Stimulated activated CD8-positive, alpha-beta memory T cell treated with anti-CD3 and anti-CD28 coated beads, Interleukin-15, amount 100 ng/mL, for 1 hour (primary cell): ENCODE results near the gene PMAIP1.
"Not testable (repeated sequence)": the region's sequence is repeated elsewhere in the genome, so short reads cannot be mapped to it uniquely, and the experiment has no call there.

Experiments
- DNase-seq: peaks from one replicate; pipeline ENCODE4 v3.0.0-alpha.2; 2020; ENCODE audit warnings: low read depth

The PMAIP1 gene

DNA sequence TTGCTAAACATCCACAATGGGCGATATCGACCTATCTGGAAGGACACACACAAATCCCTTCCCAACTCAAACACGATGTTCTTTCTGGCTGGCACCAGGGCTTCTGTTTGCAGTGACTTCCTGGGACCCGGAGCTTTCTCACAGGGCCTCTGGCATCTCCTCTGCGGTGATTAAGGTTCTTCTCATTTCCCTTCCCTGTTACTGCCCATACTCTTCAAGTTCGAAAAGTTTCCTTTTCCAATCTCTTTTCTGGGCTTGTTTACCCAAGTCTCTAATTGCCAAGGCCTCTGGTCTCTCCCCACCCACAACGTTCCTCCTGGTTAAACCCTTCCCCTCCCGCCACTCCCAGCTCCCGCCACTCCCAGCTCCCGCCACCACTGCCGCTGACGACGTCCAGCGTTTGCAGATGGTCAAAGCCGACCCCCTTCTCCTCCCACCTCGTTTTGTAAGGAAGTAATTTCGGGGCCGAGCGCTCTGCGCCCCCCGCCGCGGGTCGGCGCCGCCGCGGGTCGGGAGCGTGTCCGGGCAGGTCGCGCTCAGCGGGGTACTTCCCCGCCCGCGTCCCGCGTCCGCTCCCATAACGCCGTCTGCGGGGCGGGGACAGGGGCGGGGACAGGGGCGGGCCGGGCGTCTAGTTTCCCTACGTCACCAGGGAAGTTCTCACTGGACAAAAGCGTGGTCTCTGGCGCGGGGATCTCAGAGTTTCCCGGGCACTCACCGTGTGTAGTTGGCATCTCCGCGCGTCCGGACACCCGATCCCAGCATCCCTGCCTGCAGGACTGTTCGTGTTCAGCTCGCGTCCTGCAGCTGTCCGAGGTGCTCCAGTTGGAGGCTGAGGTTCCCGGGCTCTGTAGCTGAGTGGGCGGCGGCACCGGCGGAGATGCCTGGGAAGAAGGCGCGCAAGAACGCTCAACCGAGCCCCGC, at the start of gene PMAIP1:
TSS of gene PMAIP1 (plus strand) at position 699 of the 924 bp plus-strand sequence. CDS start at position 881, 182 bp downstream.
- peak; percentile 70 for DNase-seq

DNA sequence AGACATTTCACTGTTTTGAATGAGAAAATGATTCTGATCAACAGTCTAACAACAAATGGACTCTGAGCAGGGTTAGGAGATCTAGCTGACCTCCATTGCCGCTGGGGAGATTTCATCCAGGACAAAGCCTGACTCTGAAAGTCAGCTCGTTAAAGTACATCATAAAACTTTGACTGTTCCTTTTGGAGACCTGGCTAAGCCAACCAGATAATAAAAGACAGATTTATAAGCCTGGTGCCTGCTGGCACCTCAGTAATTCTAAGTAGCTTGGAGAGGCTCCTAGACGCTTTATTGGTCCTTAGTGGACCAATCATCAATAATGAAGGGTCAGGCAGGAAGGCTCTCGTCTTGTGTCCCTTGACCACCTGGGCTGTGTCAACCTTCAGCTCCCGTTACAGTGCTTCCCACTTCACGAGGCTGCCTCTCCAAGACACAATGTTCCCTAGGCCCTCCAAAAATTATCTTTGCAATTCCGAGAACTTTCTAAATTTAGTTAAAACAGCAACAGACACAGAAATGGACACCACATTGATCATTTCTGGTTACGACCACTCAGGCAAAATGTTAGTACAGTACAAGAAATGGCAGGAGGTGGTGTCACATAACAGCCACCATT, 47.9 kb upstream of the PMAIP1 start:
- no peak for DNase-seq

DNA sequence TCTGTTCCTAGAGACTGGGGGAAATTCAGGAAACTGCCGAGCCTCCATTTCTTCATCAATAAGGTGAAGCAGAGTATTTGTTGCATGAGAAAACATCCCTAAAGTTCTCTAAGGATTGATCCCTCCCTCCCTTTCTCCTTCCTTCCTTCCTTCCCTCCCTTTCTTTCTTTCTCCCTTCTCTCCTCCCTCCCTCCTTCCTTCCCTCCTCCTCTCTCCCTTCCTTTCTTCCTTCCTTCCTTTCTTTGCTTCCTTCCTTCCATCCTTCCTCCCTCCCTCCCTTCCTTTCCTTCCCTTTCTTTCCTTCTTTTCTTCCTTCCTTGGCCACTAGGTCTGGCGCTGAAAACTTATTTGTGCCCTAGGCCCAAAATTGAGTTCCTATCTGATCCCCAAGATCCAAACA, 47.2 kb upstream of the PMAIP1 start:
- no peak for DNase-seq

DNA sequence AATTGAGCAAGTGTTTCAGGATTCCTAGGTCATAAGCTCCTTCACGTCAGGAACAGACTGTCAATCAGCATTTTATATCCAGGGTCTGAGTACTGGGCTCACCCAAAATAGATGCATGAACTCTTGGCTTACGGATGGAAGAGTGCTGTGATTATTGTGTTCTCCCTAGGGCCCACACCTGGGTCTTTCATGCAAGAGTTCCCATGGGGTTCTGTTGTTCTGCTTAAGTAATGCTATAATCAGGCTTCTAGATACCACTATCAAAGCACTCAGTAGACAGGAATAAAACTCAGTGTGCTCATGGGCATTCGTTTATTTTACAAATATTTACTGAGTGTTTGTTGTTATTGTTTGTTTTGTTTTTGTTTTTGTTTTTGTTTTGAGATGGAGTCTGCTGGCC, 46.4 kb upstream of the PMAIP1 start:
- no peak for DNase-seq

DNA sequence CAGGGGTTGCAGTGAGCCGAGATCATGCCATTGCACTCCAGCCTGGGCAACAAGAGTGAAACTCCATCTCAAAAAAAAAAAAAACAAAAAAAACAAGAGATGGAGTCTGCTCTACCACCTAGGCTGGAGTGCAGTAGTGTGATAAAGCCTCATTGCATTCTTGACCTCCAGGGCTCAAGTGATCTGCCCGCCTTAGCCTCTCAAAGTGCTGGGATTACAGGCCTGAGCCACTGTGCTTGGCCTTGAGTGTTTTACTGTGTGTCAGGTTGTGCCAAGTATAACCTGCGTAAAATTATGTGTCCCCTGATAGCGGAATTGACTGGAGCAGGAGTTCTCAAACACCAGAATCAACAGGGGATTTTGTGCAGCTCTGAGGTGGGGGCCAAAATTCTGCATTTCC, 45.8 kb upstream of the PMAIP1 start:
- not testable (repeated sequence) for DNase-seq

DNA sequence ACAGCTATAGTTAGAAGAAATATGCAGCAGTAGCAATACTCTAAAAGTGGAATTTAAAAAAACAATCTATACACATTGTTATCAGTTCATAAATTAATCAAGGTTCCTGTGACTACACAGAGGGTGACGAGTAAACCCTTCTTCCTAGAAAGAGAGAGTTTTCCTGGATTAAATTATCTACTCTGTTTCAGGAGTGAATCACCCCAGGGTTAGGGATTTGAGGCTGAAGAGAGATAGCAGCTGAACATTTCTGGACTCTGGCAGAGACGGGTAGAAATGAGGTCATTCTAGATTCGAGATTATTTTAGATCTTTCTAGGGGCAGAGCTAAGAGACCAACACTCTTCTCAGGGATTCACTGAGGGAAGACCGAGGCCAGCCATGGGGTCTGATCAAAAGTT, 38.8 kb upstream of the PMAIP1 start:
- DNase-seq = no peak

DNA sequence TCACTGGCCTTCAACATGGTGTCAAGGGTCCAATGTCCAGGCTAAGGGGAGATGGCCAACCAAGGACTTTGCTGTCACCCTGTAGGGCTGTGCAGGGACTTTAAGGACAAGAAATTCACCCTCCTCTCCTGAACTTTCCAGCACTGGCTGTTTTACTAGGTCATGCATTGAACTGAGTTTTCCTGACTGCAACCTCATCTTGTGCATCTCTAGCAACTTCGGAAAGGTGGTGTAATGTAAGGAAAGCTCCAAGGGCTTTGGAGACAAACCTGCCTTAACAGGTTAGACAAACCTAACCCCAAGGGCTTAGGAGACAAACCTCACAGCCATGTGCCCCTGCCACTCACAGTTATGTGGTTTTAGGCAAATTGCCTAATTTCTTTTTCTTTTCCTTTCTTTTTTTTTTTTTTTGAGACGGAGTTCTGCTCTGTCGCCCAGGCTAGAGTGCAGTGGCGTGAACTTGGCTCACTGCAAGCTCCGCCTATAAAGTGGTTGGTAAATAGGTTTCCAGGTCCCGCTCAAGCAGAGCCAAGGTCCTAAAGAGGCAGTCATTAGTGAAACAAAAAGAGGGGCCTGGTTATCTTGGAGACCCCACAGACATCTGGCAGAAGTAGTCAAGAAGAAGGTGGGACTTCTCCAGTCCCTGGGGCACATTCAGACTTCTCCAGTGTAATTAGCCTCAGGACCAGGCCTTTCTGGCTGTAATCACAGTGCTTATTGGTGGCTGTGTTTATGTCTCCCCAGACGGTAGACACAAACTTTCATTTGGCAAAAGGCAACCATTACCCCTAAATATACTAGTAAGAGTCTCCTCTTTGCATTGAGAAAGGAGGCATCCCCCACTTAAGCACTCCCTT, 37.6 kb upstream of the PMAIP1 start:
- no peak for DNase-seq

DNA sequence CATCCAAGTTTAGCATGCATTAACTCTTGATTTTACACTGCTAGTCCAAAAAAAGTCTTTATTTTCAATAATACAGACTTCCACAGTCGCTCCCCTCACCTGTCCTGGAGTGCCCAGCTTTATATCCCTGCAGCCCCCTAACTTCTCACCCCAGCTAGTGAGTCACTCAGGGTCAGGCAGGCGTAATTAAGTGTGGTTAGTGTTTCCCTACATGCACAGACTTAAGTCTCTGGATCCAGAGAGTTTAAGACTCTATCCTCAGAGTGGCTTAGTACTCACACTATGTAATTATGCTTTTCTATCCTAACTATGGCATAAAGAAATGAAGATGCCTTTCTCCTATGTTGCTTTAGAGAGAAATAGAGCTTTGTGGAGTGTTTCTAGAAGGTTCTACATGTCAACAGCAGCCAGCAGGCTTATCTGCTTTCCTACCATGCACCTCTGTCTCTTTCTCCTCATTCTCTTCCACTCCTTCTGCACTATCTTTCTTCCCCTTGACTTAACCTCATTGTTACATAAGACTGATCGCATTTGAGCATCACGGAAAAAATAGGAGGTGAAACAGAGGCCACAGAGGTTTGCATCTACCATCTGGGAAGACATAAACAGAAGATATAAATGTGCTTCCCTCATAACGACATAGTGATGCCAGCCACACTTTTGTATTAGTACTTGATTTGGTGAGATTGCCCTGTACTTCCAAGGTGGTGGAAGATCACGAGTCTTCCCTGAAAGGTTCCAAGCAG, 34.4 kb upstream of the PMAIP1 start:
- DNase-seq = no peak

DNA sequence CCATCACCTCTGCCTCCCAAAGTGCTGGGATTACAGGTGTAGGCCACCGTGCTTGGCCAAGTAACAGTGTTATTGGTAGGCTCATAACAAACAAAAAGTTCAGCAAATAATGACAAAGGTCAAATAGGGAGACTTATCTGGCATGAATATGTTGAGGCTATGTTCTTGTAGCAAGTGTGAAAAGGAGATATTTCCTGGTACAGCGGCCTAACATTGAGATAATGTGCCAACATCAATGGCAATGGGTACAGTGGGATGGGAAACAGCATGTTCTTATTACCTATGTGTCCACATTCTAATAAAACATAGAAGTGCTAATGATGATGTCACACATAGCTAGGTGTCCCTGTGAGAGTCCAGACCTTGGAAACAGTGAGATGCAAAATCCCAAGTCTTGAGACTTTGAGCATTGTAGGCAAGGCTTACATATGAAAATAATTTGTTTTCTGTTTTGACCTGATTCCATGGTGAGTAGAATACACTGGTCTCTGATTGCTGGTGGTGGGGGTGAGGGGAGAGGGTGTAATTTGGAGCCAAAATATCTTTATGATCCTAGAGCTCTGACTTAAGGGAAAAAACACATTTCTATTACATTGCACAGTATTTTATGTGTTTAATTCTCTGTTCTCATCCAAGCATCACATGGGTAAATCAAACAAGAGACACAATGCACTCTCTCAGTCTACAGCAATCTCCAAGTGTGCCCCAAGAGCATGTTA, 33.1 kb upstream of the PMAIP1 start:
- DNase-seq = no peak

DNA sequence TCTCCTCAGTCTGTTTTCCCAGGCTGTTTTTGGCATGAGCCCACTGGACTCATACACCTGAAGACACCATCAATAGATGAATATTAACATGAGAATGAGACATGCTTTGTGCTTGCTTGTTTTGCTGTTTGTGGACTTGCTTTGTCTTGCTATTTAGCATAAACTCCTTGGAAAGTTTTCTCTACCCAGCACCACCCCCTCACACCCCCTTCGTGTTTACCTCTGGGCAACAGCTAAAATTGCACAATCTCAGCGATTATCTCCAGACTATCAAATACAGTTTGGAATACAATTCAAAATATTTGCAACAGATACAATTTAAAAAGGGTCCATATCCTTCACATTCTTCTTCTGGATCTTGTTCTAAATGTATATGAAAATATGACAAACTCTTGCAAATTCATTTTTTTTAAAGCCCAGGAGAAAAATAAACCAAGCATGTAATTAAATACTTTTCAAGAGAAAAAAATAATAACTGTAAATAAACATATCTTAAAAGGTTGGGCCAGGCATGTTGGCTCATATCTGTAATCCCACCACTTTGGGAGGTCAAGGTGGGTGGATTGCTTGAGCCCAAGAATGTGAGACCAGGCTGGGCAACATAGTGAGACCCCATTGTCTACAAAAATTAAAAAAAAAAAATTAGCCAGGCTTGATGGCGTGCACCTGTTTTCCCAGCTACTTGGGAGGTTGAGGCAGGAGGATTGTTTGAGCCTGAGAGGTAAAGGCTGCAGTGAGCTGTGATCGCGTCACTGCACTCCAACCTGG, 32.3 kb upstream of the PMAIP1 start:
- DNase-seq = no peak

DNA sequence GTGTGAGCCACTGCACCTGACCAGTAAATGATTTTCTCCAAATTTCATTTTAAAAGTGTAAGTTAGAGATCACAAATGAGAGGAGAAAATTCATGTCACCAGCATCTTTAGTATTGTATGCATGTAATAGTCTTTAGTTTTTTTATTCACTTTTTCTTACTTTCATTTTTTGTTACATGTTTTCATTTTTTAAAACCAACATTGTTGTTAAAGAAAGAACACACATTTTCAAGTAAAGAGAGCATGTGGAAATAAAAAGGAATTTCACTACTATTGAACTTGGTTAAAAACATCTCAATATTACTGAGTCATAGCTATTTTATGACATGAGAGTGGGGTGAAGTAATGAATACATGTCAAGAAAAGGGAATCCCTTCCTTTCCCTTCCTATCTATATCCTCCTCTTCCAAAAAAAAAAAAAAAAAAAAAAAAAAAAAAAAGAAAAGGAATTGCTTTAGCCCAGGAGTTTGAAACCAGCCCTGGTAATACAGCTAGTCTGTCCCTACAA, 29.1 kb upstream of the PMAIP1 start:
- no peak for DNase-seq

DNA sequence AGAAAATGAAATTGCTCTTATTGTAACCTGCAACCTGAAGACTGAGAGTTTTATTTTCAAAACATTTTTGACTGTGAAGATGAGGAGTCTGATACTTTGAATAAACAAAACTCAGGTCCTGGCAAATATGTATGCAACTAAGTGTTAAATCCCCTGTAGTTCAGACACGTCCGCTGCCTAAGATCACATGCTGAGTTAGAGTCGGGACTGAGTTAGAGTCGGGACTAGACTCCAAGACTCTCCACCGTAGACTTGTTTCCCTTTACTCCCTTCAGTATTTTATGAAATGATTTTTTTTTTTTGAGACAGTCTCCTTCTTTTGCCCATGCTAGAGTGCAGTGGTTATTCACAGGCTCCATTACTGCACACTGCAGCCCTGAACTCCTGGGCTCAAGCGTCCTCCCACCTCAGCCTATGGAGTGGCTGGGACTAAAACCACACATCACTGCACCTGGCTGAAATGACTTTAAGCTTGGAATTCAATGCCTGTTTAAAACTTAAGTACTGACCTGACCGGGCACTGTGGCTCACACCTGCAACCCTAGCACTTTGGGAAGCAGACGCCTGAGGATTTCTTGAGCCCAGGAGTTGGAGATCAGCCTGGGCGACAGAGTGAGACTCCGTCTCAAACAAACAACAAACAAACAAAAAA, 28.0 kb upstream of the PMAIP1 start:
- DNase-seq = no peak

DNA sequence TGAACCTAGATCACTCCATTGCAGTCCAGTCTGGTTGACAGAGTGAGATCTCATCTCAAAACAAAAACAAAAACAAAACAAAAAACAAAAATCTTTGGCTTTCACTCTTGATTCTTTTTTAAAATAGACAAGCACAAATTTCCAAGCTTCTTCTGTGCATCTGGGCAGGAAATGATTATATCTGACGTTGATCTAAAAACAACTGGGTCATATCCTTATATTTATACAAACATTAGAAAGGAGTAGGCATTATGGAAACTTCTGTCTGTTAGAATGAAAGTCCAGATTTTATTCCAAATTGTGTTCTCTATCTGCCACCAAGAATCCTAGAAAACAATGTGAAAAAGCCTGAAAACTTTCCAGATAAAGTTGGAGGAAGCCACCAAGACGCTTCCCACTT, 26.2 kb upstream of the PMAIP1 start:
- DNase-seq = no peak

DNA sequence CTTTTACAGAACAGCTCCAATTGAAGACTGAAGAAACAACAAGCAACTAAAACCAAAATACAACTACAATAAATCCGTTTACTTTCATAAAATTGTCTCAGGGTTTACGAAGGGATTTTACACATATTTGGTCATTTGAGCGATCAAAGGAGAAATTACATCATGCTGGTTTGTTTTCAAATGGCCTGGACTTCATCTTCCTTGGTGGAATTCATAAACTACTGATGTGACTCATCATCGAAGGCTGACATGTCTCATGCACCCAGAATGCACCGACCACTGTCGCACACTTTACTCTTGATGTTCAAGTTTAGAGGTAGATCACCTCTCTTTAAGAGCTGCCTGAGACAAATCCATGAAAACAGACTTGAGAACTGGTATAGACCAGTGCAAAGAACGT, 25.6 kb upstream of the PMAIP1 start:
- no peak for DNase-seq

DNA sequence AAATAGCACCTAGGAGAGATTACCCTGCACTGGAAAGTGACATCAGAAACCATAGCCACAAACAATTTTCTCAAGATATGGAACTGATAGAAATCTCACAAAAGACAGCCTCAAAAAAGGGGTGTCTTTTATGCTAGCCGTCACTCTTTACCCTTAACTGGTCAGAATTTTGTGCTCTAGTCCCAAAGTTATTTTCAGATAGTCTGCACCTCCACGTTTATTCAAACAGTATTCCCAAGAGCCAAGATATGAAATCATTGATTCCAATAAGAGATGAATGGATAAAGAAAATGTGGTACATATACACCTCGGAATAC, 23.5 kb upstream of the PMAIP1 start:
- no peak for DNase-seq

DNA sequence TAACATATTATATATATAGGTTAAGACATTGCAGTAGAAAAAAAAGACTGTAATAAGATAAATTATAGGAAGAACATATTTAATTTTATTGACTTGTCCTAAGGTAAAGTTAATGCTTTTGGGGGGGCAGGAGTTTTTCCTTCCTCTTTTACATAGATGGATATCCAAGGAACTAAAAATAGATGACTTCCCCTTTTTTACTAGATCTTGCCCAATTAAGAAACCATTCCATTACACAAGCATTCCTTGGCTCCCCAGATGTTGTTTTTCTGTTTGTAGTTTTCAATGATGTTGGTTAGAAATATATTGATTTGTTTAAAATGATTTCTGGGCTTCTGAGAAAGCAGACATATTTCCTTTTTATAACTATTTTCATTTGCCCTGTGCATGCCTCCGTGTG, 22.4 kb upstream of the PMAIP1 start:
- DNase-seq = no peak

DNA sequence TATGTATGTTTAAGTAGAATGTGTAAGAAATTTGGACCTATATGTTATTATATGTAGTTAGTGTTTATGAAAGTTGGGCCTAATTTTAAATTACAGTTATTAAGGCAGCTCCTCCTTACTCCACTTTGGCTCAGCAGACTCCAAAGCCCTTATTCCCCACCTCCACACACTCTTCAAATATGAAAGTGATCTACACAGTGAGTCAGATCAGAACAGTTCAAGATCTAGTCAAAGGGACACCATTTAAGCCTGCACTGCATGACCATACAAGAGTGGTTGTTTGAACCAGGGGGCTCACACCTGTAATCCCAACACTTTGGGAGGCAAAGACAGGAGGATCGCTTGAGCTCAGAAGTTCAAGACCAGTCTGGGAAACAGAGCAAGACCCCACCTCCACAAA, 21.2 kb upstream of the PMAIP1 start:
- no peak for DNase-seq

DNA sequence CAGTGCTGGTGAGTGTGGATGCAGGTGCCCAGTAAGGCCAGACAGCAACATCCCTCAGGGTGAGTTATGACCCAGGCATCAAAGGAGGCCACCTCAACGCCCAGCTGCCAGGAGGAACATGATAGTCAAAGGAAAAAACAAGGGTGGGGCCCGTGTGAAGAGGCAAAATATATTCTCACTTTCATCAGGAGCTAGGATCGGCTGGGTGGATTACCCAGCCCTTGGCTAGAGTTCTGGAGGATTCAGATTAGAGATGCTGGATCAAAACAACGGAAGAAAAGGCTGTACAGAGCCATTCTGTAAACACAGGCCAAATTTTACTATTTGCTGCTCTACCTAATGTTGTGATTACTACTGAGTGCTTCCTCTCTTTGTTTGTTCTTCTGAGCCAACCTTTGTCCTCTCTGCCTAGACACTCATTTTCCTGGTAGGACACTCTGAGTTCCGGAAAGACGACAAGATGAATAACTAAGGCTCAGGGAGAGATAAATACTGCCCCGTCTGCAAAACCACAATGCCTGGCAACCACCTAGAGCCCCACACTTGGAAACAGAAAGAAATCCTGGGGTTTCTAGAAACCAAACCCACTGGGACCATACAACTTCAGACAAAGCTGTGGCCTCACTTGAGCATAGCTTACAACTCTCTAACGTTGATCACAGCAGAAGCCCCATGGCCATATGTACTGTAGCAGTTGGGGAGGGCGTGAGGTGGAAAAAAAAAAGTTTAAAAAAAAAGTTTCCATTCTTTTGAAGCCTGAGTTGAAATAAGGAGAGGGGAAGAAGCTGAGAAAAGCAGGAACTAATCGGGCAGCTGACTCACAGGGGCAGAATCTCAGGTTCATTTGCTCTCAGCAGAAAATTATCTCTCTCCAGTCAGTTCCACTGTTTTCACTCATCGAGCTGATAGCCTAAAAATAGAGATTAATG, 17.8 kb upstream of the PMAIP1 start:
- no peak for DNase-seq

DNA sequence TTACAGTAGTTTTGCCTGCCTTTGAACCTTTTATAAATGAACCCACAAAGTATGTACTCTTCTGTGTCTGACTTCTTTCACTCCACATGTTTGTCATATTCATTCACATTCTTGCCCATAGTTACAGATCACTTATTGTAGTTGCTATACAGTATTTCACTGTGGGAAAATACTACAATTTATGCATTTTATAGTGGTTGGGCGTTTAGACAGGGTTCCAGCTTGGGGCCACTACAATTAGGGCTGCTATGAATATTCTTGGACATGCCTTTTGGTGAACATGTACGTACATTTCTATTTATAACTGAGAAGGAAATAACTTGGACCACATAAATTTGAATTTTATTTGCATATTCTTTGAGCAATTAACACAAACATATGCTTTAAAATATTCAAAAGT, 15.4 kb upstream of the PMAIP1 start:
- DNase-seq = no peak
